ENCODE results near the gene MED12.

DNA sequence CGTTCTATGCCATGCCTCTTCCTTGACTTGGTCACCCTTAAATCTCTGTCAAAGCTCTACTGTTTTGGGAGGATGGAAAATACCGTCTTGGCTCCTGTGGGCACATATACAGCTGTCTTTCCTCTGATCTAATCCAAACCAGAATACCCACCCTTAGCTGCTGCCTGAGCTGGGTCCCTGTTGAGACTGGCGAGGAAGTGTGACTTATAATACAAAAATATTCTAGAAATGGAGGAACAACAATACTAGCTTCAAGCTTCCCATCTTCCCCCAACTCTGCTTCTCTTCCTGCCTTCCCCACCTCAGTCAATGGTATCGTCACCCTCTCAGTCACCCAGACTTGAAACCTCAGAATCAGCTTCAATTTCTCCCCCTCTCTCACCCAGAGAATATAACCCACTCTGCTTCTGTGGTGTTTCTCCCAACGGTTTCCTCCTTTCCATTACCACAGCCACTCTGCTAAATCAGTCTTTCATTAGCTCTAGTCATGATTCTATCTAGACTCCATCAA lies 6.4 kb upstream of the MED12 start:
- TF ChIP-seq, protein P1, sequence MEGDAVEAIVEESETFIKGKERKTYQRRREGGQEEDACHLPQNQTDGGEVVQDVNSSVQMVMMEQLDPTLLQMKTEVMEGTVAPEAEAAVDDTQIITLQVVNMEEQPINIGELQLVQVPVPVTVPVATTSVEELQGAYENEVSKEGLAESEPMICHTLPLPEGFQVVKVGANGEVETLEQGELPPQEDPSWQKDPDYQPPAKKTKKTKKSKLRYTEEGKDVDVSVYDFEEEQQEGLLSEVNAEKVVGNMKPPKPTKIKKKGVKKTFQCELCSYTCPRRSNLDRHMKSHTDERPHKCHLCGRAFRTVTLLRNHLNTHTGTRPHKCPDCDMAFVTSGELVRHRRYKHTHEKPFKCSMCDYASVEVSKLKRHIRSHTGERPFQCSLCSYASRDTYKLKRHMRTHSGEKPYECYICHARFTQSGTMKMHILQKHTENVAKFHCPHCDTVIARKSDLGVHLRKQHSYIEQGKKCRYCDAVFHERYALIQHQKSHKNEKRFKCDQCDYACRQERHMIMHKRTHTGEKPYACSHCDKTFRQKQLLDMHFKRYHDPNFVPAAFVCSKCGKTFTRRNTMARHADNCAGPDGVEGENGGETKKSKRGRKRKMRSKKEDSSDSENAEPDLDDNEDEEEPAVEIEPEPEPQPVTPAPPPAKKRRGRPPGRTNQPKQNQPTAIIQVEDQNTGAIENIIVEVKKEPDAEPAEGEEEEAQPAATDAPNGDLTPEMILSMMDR (IDR thresholded peaks at IDR 0.05; ENCODE audit: low read depth, low read length): no peak
- TF ChIP-seq POLR2A (IDR thresholded peaks at IDR 0.05; ENCODE audit: extremely low read depth, insufficient read length) (no peak), MAX (IDR thresholded peaks at IDR 0.05; ENCODE audit: low read depth, low read length) (no peak)

Measured in NB4 (cell line).